Measurements from ENCODE around the gene COQ2.

- TF ChIP-seq POLR2A (IDR thresholded peaks at IDR 0.05) (no peak), CTCF (IDR thresholded peaks at IDR 0.05) (no peak), POLR2AphosphoS5 (IDR thresholded peaks at IDR 0.05) (no peak), EP300 (IDR thresholded peaks at IDR 0.05) (no peak)
Measured at GRCh38 chr4:83258461-83258860, 26.1 kb downstream of the COQ2 start.

Measured in sigmoid colon (tissue), 4 donors.